Neural cell (in vitro differentiated cells): ENCODE results near the gene PHF24.

ENCODE experiments used
- CTCF ChIP-seq: fragments of 450-650 bp; IDR thresholded peaks from 2 replicates; pipeline ENCODE4 v1.5.1; 2014; ENCODE audit warnings: antibody characterized with exemption, mild to moderate bottlenecking, moderate library complexity; ENCODE audit not compliant: poor library complexity, severe bottlenecking
- EZH2 ChIP-seq: fragments of 200-600, 300-800 bp; shearing (Covaris generic), sonication (generic); IDR thresholded peaks from 2 replicates; pipeline ENCODE4 v1.6.1; 2014; ENCODE audit warnings: antibody characterized with exemption, low read length, borderline replicate concordance, mild to moderate bottlenecking; ENCODE audit not compliant: insufficient read depth, poor library complexity, severe bottlenecking
- POLR2AphosphoS5 ChIP-seq: IDR thresholded peaks from 2 replicates; pipeline ENCODE4 v1.6.1; 2012

- TF ChIP-seq CTCF, result no peak
- TF ChIP-seq EZH2, result no peak
- no peak for TF ChIP-seq POLR2AphosphoS5
Observed at GRCh38 chr9:34996181-34996904, 38.3 kb downstream of the PHF24 start.
